GM12875 (cell line): ENCODE data around the gene APOH.

Experiments used
- H3K4me3 ChIP-seq: one replicate; pipeline ENCODE4 v1.5.1; 2011; ENCODE audit warnings: low read depth, low read length, control low read depth
- TF ChIP-seq, protein P1 (sequence below): IDR thresholded peaks from 2 replicates; pipeline ENCODE4 v1.5.1; 2011; ENCODE audit warnings: low read depth, mild to moderate bottlenecking, control low read depth, inconsistent platforms, low read length, moderate library complexity, borderline replicate concordance; ENCODE audit not compliant: insufficient read depth

The APOH gene

DNA sequence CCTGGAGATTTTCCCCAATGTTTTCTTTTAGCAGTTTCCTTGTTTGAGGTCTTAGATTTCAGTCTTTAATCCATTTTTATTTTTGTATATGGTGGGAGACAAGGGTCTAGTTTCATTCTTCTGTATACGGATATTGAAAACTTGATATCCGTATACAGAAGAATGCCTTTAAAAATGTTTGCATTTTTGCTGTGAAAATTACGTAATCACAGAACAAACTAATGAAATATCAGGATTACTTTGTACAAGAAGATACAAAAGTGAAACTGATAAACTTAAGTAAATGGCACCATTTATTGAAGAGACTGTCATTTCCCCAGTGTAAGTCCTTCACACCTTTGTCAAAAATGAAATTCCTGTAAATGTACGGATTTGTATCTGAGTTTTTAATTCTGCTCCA lies 50.6 kb downstream of the APOH start:
- H3K4me3 ChIP-seq: no peak overlapping the region
- TF ChIP-seq, protein P1, sequence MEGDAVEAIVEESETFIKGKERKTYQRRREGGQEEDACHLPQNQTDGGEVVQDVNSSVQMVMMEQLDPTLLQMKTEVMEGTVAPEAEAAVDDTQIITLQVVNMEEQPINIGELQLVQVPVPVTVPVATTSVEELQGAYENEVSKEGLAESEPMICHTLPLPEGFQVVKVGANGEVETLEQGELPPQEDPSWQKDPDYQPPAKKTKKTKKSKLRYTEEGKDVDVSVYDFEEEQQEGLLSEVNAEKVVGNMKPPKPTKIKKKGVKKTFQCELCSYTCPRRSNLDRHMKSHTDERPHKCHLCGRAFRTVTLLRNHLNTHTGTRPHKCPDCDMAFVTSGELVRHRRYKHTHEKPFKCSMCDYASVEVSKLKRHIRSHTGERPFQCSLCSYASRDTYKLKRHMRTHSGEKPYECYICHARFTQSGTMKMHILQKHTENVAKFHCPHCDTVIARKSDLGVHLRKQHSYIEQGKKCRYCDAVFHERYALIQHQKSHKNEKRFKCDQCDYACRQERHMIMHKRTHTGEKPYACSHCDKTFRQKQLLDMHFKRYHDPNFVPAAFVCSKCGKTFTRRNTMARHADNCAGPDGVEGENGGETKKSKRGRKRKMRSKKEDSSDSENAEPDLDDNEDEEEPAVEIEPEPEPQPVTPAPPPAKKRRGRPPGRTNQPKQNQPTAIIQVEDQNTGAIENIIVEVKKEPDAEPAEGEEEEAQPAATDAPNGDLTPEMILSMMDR: no peak

DNA sequence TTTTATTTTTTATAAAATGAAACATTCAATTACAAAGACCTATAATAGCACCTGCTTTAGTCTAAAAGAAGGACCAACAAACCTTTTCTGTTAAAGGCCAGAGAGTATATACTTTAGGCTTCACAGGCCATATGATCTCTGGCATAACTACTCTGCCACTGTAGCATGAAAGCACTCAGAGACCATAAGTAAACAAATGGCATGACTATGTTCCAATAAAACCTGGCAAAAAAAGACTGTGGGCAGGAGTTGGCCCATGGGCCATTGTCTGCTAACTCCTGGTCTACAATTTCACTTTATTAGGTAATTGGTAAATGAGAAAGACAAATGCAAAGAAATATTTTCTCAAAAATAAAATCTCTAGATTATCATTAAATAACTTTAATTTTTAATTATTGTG lies 52.2 kb downstream of the APOH start:
- no peak overlapping the region for H3K4me3 ChIP-seq
- TF ChIP-seq, protein P1: no peak

DNA sequence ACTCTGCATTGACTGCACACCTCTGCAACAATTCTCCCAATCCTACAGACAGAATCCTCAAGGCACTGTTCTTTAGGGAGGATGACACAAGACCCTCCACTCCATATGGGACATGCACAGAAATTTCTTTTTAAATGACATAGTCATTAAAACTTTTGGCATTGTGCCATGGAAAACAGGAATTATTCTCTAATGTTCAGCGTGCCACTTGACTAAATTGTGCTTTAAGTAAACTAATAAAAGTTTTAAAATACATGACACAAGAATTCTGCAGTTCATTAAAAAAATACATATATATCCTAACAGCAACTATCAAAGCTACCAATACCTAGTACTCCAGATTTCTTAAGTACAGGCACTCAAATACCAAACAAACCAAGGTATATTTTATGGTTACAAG lies 53.3 kb downstream of the APOH start:
- no peak overlapping the region for H3K4me3 ChIP-seq
- TF ChIP-seq, protein P1: no peak

DNA sequence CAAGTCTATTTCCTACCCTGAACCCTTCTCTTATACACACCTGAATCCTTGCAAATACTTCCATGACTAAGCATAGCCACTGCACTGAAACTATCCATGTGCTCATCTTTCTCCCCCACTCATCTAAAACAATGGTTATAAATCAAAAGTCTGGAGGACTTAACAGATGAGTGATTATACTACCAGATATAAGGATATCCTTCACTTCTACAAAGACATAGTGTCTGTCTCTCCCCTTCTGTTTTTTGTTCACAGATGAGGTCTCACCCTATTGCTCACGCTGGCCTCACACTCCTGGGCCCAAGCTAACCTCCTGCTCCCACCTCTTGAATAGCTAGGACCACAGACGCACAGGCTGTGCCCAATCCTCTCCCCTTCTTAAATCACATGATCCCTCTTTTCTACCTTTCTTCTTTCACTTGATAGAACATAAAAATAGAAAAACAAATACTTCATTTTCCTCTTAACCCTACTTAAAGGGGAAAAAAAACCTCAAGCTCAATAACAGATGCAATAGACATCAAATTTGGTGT lies 56.5 kb downstream of the APOH start:
- no peak overlapping the region for H3K4me3 ChIP-seq
- TF ChIP-seq, protein P1: no peak

DNA sequence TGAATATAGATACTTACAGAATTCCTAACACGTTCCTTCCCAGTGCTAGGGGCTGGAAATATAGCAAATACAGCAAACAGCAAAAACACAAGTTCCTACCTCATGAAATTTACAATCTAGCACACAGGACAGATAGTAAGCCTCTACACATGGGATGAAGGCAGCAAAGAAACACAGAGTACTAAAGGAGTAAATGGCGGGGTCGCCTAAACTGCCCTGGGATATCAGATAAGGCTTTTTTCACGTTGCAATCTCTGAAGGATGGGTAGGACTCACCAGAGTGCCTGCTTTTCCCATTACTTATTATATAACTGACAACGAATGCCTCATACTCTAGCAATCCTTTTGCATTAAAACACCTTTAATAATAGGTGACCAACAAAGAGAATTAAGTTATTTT lies 57.1 kb downstream of the APOH start:
- H3K4me3 ChIP-seq: no peak overlapping the region
- TF ChIP-seq, protein P1: no peak

DNA sequence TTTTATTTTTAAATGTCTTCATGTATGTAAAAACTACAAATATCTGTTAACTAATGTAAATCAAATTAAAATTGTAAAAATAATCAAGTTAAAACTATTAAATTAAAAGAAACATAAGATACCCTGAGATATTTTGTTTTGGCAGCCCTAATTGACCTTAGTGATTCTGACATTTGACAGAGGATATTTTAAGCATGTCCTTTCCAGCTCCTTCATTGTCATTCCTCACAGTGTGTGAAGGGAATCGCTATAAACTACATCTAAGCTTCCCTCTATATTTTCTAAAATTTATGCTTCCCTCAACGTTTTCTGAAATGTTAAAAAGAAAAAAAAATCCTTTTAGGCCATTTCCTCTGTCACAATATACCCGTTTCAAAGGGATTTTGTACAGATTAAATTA lies 57.5 kb downstream of the APOH start:
- TF ChIP-seq, protein P1: no peak

DNA sequence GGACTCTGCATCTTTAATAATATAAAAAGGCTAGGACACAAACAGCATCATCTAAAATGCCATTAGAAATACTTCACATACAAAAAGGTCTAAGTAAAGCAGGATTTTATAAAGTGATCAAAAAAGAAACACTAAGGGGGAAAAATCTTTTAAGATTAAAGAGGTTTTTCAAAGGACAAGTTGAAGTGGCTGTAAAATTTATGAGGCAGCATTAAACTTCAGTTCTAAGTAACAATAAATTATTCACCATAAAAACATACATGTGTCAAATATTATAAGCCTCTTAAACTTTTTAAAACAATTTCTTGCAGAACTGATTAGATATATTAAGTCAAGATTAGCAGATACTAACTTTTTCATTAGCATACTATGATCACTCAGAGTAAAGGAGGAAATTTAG lies 58.0 kb downstream of the APOH start:
- TF ChIP-seq, protein P1: no peak
- H3K4me3 ChIP-seq: no peak overlapping the region

More for the DNA sequence above, 57.5 kb downstream of the APOH start:
- H3K4me3 ChIP-seq: no peak overlapping the region
